K562 (cell line): ENCODE data around the gene ZNF701.

Source experiments
- CBFB ChIP-seq: sonication (generic); formaldehyde crosslinking; IDR thresholded peaks from 2 replicates; pipeline ENCODE4 v1.4.0; 2020; ENCODE audit warnings: mild to moderate bottlenecking, missing genetic modification reagents
- CCAR2 ChIP-seq: fragments of 200-400 bp; formaldehyde crosslinking; IDR thresholded peaks from 2 replicates; pipeline ENCODE4 v1.6.1; 2017; ENCODE audit warnings: mild to moderate bottlenecking, low read depth, low read length
- CEBPZ ChIP-seq: fragments of 150-350 bp; IDR thresholded peaks from 2 replicates; pipeline ENCODE4 v1.6.1; 2014; ENCODE audit warnings: low read depth, mild to moderate bottlenecking, low read length, borderline replicate concordance
- CTCF ChIP-seq, 3 experiments: IDR thresholded peaks in 2 of 3; conservative IDR thresholded peaks in 1 of 3; 2 replicates each; pipeline ENCODE4 v1.5.1; 2011 to 2012; ENCODE audit warnings: low read length in 3 of 3, mild to moderate bottlenecking in 3 of 3, control low read depth in 2 of 3, improper control_type of control experiment in 1 of 3, inconsistent platforms in 1 of 3, low read depth in 1 of 3, mixed read lengths in 1 of 3, moderate library complexity in 1 of 3; ENCODE audit not compliant: insufficient read depth in 2 of 3
- HCFC1 ChIP-seq: IDR thresholded peaks from 2 replicates; pipeline ENCODE4 v1.6.1; 2012; ENCODE audit warnings: low read depth, low read length, improper control_type of control experiment
- L3MBTL2 ChIP-seq: fragments of 450-650 bp; IDR thresholded peaks from 2 replicates; pipeline ENCODE4 v1.6.1; 2016; ENCODE audit warnings: mild to moderate bottlenecking, moderate library complexity
- POLR2AphosphoS2 ChIP-seq: IDR thresholded peaks from 2 replicates; pipeline ENCODE4 v1.6.1; 2012; ENCODE audit warnings: low read length, improper control_type of control experiment
- SAFB2 ChIP-seq: fragments of 200-400 bp; formaldehyde crosslinking; IDR thresholded peaks from 2 replicates; pipeline ENCODE4 v1.6.1; 2018; ENCODE audit warnings: borderline replicate concordance, low read length, low read depth, moderate library complexity; ENCODE audit not compliant: severe bottlenecking
- SNAPC5 ChIP-seq: fragments of 250-450 bp; sonication (Bioruptor Pico); IDR thresholded peaks from 2 replicates; pipeline ENCODE4 v1.8.0; 2021; ENCODE audit warnings: moderate library complexity, mild to moderate bottlenecking, inconsistent platforms
- ZC3H11A ChIP-seq: IDR thresholded peaks from 2 replicates; pipeline ENCODE4 v1.6.1; 2012; ENCODE audit warnings: low read depth, low read length, improper control_type of control experiment
- TF ChIP-seq, protein P1 (sequence below): fragments of 200-800 bp; sonication (Bioruptor generic); IDR thresholded peaks from 2 replicates; pipeline ENCODE4 v1.6.1; 2017; ENCODE audit warnings: missing genetic modification characterization, missing compliant biosample characterization
- TF ChIP-seq, protein P2 (sequence below): IDR thresholded peaks from 3 replicates; pipeline ENCODE4 v1.6.1; 2011; ENCODE audit warnings: borderline replicate concordance, mild to moderate bottlenecking; ENCODE audit not compliant: insufficient read length, insufficient read depth

DNA sequence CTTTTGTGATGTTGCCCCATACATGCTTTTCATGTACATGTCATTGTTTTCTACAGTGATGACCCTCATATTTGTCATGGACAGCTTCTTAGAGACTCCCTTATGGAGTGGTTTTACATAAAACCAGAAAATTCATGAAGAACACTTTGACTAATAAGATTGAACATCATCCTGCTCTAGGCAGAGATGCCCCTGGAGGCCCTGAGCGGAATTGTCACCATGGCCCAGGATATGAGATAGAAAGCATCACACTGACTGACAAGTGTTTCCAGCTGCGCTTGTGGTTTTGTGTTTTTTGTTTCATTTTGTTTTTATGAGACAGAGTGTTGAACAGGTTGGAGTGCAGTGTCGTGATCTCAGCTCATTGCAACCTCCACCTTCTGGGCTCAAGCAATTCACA, 22.2 kb downstream of the ZNF701 start:
- TF ChIP-seq, protein P1, sequence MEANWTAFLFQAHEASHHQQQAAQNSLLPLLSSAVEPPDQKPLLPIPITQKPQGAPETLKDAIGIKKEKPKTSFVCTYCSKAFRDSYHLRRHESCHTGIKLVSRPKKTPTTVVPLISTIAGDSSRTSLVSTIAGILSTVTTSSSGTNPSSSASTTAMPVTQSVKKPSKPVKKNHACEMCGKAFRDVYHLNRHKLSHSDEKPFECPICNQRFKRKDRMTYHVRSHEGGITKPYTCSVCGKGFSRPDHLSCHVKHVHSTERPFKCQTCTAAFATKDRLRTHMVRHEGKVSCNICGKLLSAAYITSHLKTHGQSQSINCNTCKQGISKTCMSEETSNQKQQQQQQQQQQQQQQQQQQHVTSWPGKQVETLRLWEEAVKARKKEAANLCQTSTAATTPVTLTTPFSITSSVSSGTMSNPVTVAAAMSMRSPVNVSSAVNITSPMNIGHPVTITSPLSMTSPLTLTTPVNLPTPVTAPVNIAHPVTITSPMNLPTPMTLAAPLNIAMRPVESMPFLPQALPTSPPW, result no peak
- no peak for TF ChIP-seq CEBPZ
- TF ChIP-seq CBFB (CRISPR knock-in tag), result no peak
- TF ChIP-seq CTCF (IDR thresholded peaks at IDR 0.05 in 2 of 3, conservative IDR thresholded peaks at IDR 0.05 in 1 of 3; ENCODE audit: insufficient read depth in 2 of 3, low read depth in 1 of 3, low read length in 3 of 3), result no peak
- TF ChIP-seq L3MBTL2, result no peak
- TF ChIP-seq HCFC1, result no peak
- TF ChIP-seq, protein P2, sequence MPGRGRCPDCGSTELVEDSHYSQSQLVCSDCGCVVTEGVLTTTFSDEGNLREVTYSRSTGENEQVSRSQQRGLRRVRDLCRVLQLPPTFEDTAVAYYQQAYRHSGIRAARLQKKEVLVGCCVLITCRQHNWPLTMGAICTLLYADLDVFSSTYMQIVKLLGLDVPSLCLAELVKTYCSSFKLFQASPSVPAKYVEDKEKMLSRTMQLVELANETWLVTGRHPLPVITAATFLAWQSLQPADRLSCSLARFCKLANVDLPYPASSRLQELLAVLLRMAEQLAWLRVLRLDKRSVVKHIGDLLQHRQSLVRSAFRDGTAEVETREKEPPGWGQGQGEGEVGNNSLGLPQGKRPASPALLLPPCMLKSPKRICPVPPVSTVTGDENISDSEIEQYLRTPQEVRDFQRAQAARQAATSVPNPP, result no peak
- TF ChIP-seq SAFB2, result no peak
- no peak for TF ChIP-seq ZC3H11A
- TF ChIP-seq POLR2AphosphoS2, result no peak
- TF ChIP-seq CCAR2, result no peak
- TF ChIP-seq SNAPC5 (CRISPR knock-in tag), result no peak
